GM23338 (cell line): ENCODE results near the gene COX4I2.

Experiments used
- CREB1 ChIP-seq: fragments of 250-450 bp; sonication (Bioruptor Pico); IDR thresholded peaks from 2 replicates; pipeline ENCODE4 v1.5.0; 2020; ENCODE audit warnings: low read depth, mild to moderate bottlenecking, moderate library complexity
- ETS1 ChIP-seq: IDR thresholded peaks from 2 replicates; pipeline ENCODE4 v1.6.1; 2016; ENCODE audit warnings: antibody characterized with exemption
- EZH2 ChIP-seq: fragments of 200-600 bp; sonication (generic); IDR thresholded peaks from one replicate; pipeline ENCODE4 v1.8.0; 2017; ENCODE audit warnings: antibody characterized with exemption, mild to moderate bottlenecking, low read depth; ENCODE audit not compliant: unreplicated experiment
- EZH2phosphoT487 ChIP-seq: fragments of 200-600 bp; sonication (generic); IDR thresholded peaks from one replicate; pipeline ENCODE4 v1.8.1; 2018; ENCODE audit warnings: antibody characterized with exemption; ENCODE audit not compliant: unreplicated experiment
- TF ChIP-seq, protein P1 (sequence below), 2 experiments: fragments of 200-600 bp in 1 of 2; sonication (generic) in 1 of 2; conservative IDR thresholded peaks; 2 replicates each; pipeline versions ENCODE4 v1.5.1 to v1.6.1; 2016 to 2017; ENCODE audit warnings: antibody characterized with exemption in 2 of 2, low read depth in 2 of 2, mild to moderate bottlenecking in 2 of 2, moderate library complexity in 1 of 2
- TF ChIP-seq, protein P2 (sequence below): IDR thresholded peaks from one replicate; pipeline ENCODE4 v1.6.1; 2018; ENCODE audit warnings: antibody characterized with exemption; ENCODE audit not compliant: unreplicated experiment

- TF ChIP-seq, protein P1, sequence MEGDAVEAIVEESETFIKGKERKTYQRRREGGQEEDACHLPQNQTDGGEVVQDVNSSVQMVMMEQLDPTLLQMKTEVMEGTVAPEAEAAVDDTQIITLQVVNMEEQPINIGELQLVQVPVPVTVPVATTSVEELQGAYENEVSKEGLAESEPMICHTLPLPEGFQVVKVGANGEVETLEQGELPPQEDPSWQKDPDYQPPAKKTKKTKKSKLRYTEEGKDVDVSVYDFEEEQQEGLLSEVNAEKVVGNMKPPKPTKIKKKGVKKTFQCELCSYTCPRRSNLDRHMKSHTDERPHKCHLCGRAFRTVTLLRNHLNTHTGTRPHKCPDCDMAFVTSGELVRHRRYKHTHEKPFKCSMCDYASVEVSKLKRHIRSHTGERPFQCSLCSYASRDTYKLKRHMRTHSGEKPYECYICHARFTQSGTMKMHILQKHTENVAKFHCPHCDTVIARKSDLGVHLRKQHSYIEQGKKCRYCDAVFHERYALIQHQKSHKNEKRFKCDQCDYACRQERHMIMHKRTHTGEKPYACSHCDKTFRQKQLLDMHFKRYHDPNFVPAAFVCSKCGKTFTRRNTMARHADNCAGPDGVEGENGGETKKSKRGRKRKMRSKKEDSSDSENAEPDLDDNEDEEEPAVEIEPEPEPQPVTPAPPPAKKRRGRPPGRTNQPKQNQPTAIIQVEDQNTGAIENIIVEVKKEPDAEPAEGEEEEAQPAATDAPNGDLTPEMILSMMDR (conservative IDR thresholded peaks at IDR 0.05; ENCODE audit: low read depth in 2 of 2) = no peak
- no peak for TF ChIP-seq EZH2
- TF ChIP-seq, protein P2, sequence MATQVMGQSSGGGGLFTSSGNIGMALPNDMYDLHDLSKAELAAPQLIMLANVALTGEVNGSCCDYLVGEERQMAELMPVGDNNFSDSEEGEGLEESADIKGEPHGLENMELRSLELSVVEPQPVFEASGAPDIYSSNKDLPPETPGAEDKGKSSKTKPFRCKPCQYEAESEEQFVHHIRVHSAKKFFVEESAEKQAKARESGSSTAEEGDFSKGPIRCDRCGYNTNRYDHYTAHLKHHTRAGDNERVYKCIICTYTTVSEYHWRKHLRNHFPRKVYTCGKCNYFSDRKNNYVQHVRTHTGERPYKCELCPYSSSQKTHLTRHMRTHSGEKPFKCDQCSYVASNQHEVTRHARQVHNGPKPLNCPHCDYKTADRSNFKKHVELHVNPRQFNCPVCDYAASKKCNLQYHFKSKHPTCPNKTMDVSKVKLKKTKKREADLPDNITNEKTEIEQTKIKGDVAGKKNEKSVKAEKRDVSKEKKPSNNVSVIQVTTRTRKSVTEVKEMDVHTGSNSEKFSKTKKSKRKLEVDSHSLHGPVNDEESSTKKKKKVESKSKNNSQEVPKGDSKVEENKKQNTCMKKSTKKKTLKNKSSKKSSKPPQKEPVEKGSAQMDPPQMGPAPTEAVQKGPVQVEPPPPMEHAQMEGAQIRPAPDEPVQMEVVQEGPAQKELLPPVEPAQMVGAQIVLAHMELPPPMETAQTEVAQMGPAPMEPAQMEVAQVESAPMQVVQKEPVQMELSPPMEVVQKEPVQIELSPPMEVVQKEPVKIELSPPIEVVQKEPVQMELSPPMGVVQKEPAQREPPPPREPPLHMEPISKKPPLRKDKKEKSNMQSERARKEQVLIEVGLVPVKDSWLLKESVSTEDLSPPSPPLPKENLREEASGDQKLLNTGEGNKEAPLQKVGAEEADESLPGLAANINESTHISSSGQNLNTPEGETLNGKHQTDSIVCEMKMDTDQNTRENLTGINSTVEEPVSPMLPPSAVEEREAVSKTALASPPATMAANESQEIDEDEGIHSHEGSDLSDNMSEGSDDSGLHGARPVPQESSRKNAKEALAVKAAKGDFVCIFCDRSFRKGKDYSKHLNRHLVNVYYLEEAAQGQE = no peak
- TF ChIP-seq EZH2phosphoT487 = no peak
- TF ChIP-seq ETS1 = no peak
- no peak for TF ChIP-seq CREB1 (CRISPR knock-in tag)
Measured at GRCh38 chr20:31653561-31653960, 15.8 kb downstream of the COX4I2 start.
